HG02973 (cell line): ENCODE results near the gene ADAMTS7.
"Not testable (repeated sequence)": the region's sequence is repeated elsewhere in the genome, so short reads cannot be mapped to it uniquely, and the experiment has no call there.

Source experiments
- ATAC-seq: cut with Tn5 transposase; IDR thresholded peaks from one replicate; pipeline ENCODE4 v1.9.1; 2021; ENCODE audit warnings: moderate library complexity; ENCODE audit not compliant: unreplicated experiment

Gene ADAMTS7

GRCh38 chr15:78767331-78767951 lies 43.8 kb downstream of the ADAMTS7 start:
- ATAC-seq, result no peak

GRCh38 chr15:78766641-78767071 lies 44.6 kb downstream of the ADAMTS7 start:
- ATAC-seq, result not testable (repeated sequence)

- ATAC-seq, result no peak
These were observed 45.2 kb downstream of the ADAMTS7 start for GRCh38 chr15:78766041-78766440.

GRCh38 chr15:78765154-78765860 lies 46.0 kb downstream of the ADAMTS7 start:
- ATAC-seq, result not testable (repeated sequence)

DNA sequence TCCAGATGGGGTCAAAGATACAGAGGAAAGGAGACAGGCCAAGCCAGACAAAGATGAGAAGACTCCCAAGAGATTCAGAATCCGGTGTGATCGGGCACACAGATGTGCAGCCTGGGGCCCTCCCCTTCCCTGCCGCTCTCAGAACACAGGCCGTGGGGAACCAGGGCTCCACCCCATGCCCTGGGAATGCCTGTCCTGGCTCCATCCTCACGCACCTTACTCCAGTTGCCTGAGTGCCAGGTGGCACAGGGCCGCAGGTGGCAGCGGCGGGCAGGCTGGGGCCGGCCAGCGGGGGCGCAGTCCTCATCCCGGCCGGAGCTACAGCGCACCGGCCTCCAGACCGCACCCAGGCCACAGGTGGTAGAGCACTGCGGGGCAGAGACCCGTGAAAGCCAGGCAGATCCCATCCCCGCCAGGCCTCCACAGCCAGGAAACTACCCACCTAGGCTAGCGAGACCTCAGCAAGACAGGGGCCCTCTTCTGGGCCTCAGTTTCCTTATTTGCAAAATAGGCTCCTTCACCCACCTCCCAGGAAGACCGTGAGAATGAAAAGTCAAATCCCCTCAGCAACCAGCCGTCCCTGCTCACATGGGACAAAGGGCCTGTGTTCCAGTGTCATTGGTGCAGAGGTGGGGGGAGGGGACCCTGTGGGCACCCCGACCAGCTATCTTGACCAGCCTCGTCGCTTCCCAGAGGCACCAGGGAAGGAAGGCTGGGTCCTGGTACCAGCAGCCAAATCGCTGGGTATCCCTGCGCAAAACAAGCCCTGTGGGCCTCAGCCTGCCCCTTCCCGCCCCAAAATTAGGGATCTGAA lies 46.7 kb downstream of the ADAMTS7 start:
- not testable (repeated sequence) for ATAC-seq

DNA sequence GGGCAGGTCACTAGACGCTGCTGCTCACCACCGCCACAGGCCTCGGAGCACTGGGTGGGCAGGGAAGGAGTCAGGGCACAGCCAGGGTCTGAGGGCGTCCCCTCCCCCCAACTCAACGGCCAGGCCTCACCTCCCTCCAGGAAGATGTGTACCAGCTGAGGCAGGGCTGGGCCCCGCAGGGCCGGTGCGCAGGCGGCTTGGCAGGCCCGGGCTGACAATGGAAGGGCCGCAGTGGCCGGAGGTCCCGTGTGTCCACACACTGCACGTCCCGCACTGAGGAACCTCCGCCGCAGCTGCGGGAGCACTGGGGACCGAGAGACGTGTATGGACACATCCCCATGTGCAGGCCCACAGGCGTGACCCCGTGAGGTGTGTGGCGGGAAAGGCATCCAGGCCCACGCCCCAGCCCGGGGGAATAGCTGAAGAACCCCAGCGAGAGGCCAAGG lies 47.4 kb downstream of the ADAMTS7 start:
- no peak for ATAC-seq

DNA sequence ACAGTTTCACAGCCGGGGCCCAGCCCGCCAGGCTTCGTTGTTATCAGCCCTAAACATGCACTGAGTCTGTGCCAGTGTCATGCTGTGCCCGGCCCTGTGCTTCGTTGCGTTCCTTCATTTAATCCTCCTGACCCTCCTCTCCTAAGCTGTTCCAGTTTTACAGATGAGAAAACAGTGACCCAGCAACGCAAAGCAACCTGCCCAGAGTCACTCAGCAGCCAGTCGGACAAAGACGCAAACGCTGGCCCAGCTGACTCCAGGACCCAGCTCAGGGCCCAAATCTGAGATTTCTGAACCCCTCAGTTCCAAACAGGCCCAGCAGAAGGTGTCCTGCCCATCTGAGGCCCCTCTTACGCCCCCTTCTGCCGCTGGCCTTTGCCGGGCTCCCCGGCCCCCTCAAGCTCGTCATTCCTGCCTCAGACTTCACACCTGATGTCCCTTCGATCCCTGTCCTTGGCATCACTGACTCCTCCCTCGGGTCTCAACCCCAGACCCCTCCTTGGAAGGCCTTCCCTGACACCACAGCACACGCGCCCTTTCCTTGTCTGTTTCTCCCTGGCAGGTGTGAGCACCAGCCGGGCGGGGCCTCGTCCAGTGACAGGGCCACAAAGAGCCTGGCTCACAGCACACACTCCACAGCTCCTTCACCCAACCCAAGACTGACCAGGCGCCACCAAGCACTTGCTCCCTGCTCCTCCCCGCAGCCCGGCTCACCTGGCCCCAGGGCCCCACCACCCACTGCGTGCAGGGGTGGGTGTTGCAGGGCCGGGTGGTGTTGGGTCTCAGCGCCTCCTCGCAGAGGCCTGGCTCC lies 48.1 kb downstream of the ADAMTS7 start:
- no peak for ATAC-seq

DNA sequence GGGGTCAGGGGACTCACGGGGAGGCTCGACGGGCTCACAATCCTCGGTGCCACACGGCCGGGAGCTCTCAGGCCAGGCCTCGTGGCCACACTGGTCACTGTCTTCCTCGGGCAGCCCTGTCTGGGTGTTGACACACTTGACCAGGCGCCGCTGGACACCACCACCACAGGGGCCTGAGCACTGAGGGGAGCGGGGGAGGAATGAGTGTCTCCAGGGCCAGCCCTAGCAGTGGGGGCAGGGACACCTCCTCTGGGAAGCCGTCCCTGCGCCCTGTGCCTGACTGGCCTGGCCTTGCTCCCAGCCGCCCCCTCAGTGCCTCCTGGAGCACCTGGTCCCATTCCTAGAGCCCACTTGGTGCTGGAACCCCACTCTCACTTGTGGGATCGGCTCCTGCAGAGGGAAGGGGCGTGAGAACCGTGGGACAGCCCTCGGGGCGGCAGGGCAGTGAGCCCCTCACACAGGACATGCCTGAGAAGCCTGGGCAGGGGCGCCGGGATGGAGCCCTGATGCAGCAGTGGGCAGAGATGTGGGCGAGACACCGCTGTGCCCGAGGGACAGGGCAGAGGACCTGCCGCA lies 48.8 kb downstream of the ADAMTS7 start:
- not testable (repeated sequence) for ATAC-seq

GRCh38 chr15:78761891-78762385 lies 49.3 kb downstream of the ADAMTS7 start:
- ATAC-seq, result no peak

DNA sequence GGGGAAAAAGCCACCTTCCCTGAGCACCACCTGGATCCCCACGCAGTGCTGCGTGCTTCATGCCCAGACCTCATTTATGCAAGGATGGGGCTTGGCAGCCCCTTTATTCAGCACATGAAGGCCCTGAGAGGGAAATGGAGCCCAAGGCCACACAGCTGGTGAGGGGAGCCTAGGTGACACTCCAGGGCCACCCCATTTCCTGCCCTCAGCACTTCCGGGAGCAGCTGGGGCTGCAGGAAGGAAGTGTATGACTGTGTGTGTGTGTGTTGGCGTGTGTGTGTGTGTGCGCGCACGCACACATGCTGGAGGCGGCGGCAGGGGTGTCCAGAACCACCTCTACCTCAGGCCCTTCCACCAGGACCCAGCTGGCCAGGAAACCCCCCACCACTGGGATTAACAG lies 49.8 kb downstream of the ADAMTS7 start:
- ATAC-seq, result not testable (repeated sequence)

DNA sequence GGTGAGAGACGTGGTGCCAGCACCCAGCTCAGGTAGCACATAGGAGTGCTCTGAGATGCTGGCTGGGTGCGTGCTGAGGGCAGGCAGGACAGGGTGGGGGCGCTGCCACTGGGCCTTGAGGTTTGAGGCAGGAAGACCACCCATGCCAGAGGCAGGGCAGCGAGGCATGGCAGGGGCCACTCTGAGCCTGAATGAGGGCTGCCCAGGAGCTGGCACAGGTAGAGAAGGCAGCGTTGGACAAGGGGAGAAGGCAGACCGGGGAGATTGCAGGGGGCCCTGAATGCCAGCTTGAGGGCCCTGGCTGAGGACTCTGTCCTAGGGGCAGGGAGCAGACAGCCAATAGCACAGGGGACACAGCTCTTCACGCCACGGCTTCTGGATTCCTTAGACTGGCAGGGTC lies 50.2 kb downstream of the ADAMTS7 start:
- no peak for ATAC-seq

DNA sequence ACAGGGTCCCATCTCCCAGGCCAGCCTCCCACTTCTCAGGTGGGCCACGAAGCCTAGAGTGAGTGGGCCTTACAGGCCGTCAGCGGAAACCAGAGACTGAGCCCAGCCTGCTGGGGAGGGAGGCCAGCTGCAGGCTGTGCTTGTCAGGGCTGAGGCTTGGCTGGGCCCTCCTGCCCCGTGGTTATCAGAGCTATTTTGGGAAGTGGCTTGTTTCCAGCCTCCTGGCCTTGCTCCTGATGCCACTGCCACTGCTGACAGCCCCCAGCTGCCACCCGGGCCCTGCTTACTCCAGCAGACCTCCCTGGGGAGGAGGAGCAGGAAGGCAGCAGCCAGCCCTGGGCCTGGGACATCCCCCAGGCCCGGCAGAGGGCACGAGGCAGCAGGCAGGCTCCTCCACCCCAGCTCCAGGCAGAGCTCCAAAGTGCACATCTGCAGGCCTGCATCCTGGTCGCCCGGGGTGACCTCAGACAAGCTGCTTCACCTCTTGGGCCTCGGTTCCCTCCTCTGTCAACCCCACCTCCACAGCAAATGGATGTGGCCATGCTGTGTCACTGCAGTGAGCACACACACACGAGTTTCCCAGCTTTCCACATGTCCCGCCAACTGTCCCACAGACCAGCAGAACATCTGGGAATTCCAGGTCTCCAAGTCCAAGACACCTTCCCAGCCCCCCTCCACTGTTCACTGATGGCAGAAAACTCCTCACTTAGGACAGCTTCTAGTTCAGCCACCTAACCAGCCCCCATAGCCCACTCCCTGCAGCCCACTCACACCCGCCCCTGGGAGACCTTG lies 51.0 kb downstream of the ADAMTS7 start:
- not testable (repeated sequence) for ATAC-seq

- ATAC-seq, result not testable (repeated sequence)
These were observed 51.8 kb downstream of the ADAMTS7 start for GRCh38 chr15:78759361-78759998.

- not testable (repeated sequence) for ATAC-seq
These were observed 52.6 kb downstream of the ADAMTS7 start for GRCh38 chr15:78758486-78759200.

DNA sequence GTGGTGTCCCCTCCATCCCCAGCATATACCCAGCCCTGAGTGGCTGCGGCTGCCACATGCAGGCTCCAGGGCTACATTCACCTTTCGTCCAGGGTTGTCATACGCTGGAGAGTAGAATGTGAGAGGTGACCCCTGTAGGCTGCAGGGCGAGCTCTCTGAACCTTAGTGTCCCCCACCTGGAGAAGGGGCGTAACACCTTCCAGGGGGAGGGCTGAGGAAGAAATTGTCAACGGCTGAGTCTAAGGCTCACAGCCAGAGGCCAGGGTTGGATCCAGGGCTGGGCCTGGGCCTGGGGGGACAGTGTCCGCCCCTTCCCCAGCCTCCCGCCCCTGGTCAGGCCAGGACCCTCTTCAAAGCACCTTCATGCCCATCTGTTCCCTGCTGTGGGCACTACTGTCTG lies 53.2 kb downstream of the ADAMTS7 start:
- ATAC-seq, result not testable (repeated sequence)

DNA sequence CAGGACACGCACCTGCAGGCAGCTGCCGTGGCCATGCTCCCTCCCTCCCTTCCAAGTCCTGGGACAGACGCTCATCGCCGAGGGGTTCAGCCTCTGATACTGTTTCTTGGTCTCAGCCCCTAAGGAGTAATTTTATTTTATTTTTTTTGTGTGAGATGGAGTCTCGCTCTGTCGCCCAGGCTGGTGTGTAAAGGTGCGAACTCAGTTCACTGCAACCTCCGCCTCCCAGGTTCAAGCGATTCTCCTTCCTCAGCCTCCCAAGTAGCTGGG lies 53.7 kb downstream of the ADAMTS7 start:
- no peak for ATAC-seq

DNA sequence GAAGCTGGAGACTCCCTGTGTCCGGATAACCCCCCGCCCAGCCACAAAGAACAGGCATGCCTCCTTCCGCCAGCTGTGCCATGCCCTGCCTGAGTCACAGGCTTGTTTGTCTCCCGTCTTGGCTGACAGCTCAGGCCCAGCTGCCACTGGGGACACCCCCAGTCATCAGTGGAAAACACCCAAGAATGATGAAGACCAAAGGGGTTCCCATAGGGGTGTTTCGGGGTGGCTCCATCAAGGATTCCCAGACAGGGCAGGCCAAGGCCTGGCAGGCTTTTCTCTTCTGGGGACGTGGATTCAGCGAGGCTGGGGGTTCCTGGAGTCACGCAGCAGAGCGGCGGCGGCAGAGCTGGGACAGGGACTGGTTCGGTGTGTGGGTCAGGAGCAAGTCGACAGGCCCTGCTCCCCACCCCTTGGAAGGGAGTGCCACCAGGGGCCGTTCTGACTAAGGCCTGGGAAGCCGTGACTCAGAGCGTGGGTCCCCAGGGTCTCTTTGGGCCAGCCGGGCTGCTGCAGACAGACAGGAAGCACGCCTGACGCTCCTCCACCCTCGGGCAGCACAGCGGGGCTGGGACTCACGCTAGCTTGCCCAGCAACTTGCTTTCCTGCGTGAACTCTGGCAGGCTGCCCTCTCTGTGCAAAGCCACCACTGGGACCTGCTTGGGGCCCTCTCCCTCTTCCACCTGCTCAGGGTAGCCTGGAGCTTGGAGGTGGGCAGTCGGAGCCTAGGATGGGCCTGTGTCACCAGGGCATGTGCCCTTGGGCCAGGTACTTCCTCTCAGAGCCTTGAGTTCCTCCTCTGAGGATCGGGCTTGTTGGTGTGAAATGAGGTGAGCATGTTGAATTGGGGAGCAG lies 54.3 kb downstream of the ADAMTS7 start:
- peak; percentile 49 for ATAC-seq
